A673 (cell line): Measurements from ENCODE around the gene CTPS2. TPM values are rescaled to one million over a fixed set of nuclear protein-coding genes. Genes with fewer than 3 reads are reported as not detected.
"Not testable (repeated sequence)": the region's sequence is repeated elsewhere in the genome, so short reads cannot be mapped to it uniquely, and the experiment has no call there.

Source experiments
- BruUV-seq: library from RNA; stranded (reverse); fragments of 400-500 nt; replicated peaks from 2 replicates; lab custom pipeline; 2021; lab: Mats Ljungman, UMichigan
- CTCF ChIA-PET: fragments of 300-600 bp; sonication (Branson Sonifier 250); formaldehyde crosslinking; loops from one replicate; lab custom pipeline; 2022; ENCODE audit warnings: antibody characterized with exemption; lab: Charles Lee
- POLR2A ChIA-PET: fragments of 300-600 bp; sonication (Branson Sonifier 250); formaldehyde crosslinking; loops from one replicate; lab custom pipeline; 2022; ENCODE audit warnings: antibody characterized with exemption; ENCODE audit not compliant: low non-redundant PET; lab: Charles Lee
- DNase-seq: peaks from one replicate; pipeline ENCODE4 v3.0.0-alpha.2; 2015; ENCODE audit warnings: low spot score
- H3K27ac ChIP-seq: fragments of 200-600 bp; sonication (generic); 2 replicates; pipeline ENCODE4 v1.5.1; 2016; ENCODE audit warnings: mixed run types, low read depth, mild to moderate bottlenecking, mixed read lengths, antibody characterized with exemption, low read length; ENCODE audit not compliant: poor library complexity, severe bottlenecking
- H3K27me3 ChIP-seq: fragments of 200-600 bp; sonication (generic); replicated peaks from 2 replicates; pipeline ENCODE4 v1.6.1; 2017; ENCODE audit warnings: mixed run types, low read depth, mild to moderate bottlenecking, mixed read lengths, antibody characterized with exemption, low read length; ENCODE audit not compliant: insufficient read depth, poor library complexity
- H3K36me3 ChIP-seq: fragments of 200-600 bp; sonication (generic); 2 replicates; pipeline ENCODE4 v1.6.1; 2016; ENCODE audit warnings: mixed run types, mild to moderate bottlenecking, mixed read lengths, antibody characterized with exemption, low read length; ENCODE audit not compliant: insufficient read depth, poor library complexity, severe bottlenecking
- H3K4me1 ChIP-seq: fragments of 200-600 bp; sonication (generic); 2 replicates; pipeline ENCODE4 v1.6.1; 2017; ENCODE audit warnings: mixed run types, mild to moderate bottlenecking, mixed read lengths, antibody characterized with exemption, low read length; ENCODE audit not compliant: insufficient read depth, poor library complexity, severe bottlenecking
- H3K4me3 ChIP-seq: fragments of 200-600 bp; sonication (generic); 2 replicates; pipeline ENCODE4 v1.5.1; 2016; ENCODE audit warnings: low read depth, mixed run types, mild to moderate bottlenecking, mixed read lengths, low read length; ENCODE audit not compliant: poor library complexity, severe bottlenecking
- H3K9me3 ChIP-seq: fragments of 200-600 bp; sonication (generic); 2 replicates; pipeline ENCODE4 v1.6.1; 2016; ENCODE audit warnings: mixed run types, low read depth, mild to moderate bottlenecking, mixed read lengths, antibody characterized with exemption, low read length; ENCODE audit not compliant: poor library complexity, severe bottlenecking
- EZH2 ChIP-seq: fragments of 200-600 bp; sonication (generic); IDR thresholded peaks from 2 replicates; pipeline ENCODE4 v1.6.1; 2017; ENCODE audit warnings: borderline replicate concordance, low read depth, mild to moderate bottlenecking, mixed read lengths, antibody characterized with exemption, low read length; ENCODE audit not compliant: poor library complexity, severe bottlenecking
- intact Hi-C: fragments of 100-400 bp; cut with micrococcal nuclease; formaldehyde crosslinking; loops from one replicate; pipeline ENCODE4 v1.10.0; 2022; ENCODE audit not compliant: unreplicated experiment
- total RNA-seq: library from RNA; stranded (reverse); gene quantifications from 2 replicates; pipeline ENCODE4 v1.2.3, GENCODE V29; 2021
- TF ChIP-seq, protein P1 (sequence below): fragments of 300-800, 200-600 bp; sonication (generic); conservative IDR thresholded peaks from 2 replicates; pipeline ENCODE4 v1.5.1; 2017; ENCODE audit warnings: low read depth, mild to moderate bottlenecking, antibody characterized with exemption, low read length, moderate library complexity, mixed read lengths

The CTPS2 gene
- total RNA-seq, 1 experiment from 2014 or later = 15.6 TPM

DNA sequence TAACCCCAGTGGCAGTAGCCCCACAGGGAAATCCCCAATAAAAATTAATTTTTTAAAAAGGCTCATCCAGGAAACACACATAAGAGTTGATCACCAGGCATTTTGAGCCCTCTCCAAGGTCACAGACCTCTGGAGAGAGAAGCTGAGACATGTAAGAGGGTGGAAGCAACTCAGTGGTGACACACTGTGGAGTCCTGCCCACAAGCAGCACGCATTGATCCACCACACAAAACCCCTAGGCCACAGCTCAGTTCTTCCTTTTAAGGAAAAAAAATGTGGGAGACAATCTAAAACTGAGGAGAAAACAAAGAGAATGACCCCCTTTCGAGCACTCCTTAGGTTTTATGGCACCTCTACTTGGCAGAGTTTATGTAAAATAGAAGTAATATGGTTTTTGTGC, 134.3 kb downstream of the CTPS2 start:
- Histone ChIP-seq H3K9me3 (no peaks in the 10 kb centered on the region), H3K36me3 (no peaks in the 10 kb centered on the region), H3K27ac (no peak overlapping the region), H3K4me3 (no peak overlapping the region), H3K27me3 (no peaks in the 10 kb centered on the region), H3K4me1 (no peaks in the 10 kb centered on the region)
- no TSS peak for BruUV-seq
- ChIA-PET CTCF (no interaction called here), POLR2A (no interaction called here)
- no peak for DNase-seq
- TF ChIP-seq, protein P1, sequence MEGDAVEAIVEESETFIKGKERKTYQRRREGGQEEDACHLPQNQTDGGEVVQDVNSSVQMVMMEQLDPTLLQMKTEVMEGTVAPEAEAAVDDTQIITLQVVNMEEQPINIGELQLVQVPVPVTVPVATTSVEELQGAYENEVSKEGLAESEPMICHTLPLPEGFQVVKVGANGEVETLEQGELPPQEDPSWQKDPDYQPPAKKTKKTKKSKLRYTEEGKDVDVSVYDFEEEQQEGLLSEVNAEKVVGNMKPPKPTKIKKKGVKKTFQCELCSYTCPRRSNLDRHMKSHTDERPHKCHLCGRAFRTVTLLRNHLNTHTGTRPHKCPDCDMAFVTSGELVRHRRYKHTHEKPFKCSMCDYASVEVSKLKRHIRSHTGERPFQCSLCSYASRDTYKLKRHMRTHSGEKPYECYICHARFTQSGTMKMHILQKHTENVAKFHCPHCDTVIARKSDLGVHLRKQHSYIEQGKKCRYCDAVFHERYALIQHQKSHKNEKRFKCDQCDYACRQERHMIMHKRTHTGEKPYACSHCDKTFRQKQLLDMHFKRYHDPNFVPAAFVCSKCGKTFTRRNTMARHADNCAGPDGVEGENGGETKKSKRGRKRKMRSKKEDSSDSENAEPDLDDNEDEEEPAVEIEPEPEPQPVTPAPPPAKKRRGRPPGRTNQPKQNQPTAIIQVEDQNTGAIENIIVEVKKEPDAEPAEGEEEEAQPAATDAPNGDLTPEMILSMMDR = no peak
- TF ChIP-seq EZH2 = no peak
- intact Hi-C loops = no loop called here

DNA sequence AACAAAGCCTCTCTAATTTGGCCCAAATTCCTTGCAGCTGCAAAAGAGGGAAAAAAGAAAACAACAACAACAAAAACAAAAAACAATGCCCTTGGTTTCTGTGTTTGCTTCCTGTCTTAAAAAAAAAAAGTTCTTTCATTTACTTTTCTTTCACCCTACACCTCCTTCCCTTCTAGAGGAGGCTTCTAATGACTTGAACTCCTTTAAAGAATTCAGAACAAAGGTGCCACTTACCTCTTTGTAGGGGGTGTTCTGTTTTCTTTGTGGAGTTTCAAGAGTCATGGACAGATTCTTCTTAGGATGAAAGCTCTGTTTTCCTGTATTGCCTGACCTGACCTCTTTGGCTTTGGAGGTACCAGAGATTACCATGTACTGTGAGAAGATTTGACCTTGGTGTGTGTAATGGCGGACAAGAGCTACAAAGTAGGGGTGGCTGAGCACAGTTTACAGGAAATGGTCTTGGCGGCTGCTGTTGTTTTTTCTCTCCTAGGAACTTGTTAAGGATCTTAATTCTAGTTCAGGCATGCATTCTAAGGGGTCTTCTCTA, 134.9 kb downstream of the CTPS2 start:
- no peaks in the 10 kb centered on the region for H3K36me3 ChIP-seq
- H3K9me3 ChIP-seq = no peaks in the 10 kb centered on the region
- no TSS peak for BruUV-seq
- ChIA-PET CTCF (no interaction called here), POLR2A (no interaction called here)
- no peak for TF ChIP-seq EZH2
- TF ChIP-seq, protein P1 = no peak
- H3K4me1 ChIP-seq = no peaks in the 10 kb centered on the region
- H3K4me3 ChIP-seq = no peak overlapping the region
- H3K27me3 ChIP-seq = no peaks in the 10 kb centered on the region
- H3K27ac ChIP-seq = no peak overlapping the region
- intact Hi-C loops = no loop called here
- DNase-seq = no peak

DNA sequence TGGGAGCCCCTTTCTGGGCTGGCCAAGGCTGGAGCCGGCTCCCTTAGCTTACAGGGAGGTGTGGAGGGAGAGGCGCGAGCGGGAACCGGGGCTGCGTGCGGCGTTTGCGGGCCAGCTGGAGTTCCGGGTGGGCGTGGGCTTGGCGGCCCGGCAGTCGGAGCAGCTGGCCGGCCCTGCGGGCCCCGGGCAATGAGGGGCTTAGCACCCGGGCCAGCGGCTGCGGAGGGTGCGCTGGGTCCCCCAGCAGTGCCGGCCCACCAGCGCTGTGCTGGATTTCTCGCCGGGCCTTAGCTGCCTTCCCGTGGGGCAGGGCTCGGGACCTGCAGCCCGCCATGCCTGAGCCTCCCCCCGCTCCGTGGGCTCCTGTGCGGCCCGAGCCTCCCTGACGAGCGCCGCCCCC, 137.1 kb downstream of the CTPS2 start:
- POLR2A ChIA-PET, H3K4me3 ChIP-seq, intact Hi-C loops, H3K4me1 ChIP-seq, DNase-seq, H3K27ac ChIP-seq, BruUV-seq, H3K9me3 ChIP-seq, H3K27me3 ChIP-seq, H3K36me3 ChIP-seq, CTCF ChIA-PET: not testable (repeated sequence)

DNA sequence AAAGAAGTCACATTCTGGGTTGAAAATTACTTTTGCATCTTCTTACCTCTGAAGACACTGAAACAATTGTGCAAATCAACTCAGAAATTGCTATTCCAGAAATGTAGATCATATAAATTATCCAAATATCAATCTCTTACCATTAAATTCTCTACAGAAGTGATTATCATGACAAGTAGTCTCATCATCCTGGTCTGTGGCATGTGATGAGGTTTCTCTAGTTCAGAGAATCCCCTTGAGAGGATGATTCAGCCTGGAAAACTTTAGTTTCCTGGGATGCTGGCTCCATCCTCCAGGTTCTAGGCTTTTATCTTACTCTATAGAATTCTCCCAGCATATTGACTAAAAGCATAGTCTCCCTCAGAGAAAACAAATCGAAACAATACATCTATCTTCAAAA, 138.7 kb downstream of the CTPS2 start:
- CTCF ChIA-PET = no interaction called here
- TF ChIP-seq, protein P1 = no peak
- no peak for TF ChIP-seq EZH2
- POLR2A ChIA-PET = interaction anchor here (0.7 kb wide), 1 partner anchor 39 kb away, joined by 3 read pairs; no protein-coding TSS in a partner anchor
- Histone ChIP-seq H3K4me3 (no peak overlapping the region), H3K27ac (no peak overlapping the region), H3K4me1 (no peaks in the 10 kb centered on the region), H3K36me3 (no peaks in the 10 kb centered on the region), H3K27me3 (no peaks in the 10 kb centered on the region), H3K9me3 (no peaks in the 10 kb centered on the region)
- intact Hi-C loops = no loop called here
- DNase-seq = peak; percentile 5
- BruUV-seq = no TSS peak
